ENCODE data around the gene IFRD2. TPM values are rescaled to one million over a fixed set of nuclear protein-coding genes. Genes with fewer than 3 reads are reported as not detected.

IFRD2 gene
- total and polyA plus RNA-seq, 2 of the 13 experiments (the other 11 are each of a cell fraction or from before 2014, with no cell fraction given) = 32.8 to 96.1 TPM

- peak; percentile 41 for TF ChIP-seq ZNF18 (CRISPR knock-in tag; IDR thresholded peaks at IDR 0.05; ENCODE audit: insufficient replicate concordance)
- no peak for TF ChIP-seq LRRFIP1 (CRISPR knock-in tag; conservative IDR thresholded peaks at IDR 0.05)
- TF ChIP-seq DMAP1 (CRISPR knock-in tag; IDR thresholded peaks at IDR 0.05) = peak; percentile 78; the same call in 1 of the 2 replicates
- peak; percentile 97 for TF ChIP-seq MED8 (CRISPR knock-in tag; IDR thresholded peaks at IDR 0.05; ENCODE audit: insufficient replicate concordance)
- peak; percentile 77 for TF ChIP-seq YY1 (IDR thresholded peaks at IDR 0.05; ENCODE audit: insufficient read depth, insufficient replicate concordance, low read depth, low read length)
- no peak for TF ChIP-seq ZNF652 (CRISPR knock-in tag; IDR thresholded peaks at IDR 0.05; ENCODE audit: borderline replicate concordance, low read depth)
- TF ChIP-seq ZFP91 (CRISPR knock-in tag; IDR thresholded peaks at IDR 0.05; ENCODE audit: borderline replicate concordance) = peak; percentile 88
- TF ChIP-seq ZNF616 (CRISPR knock-in tag; IDR thresholded peaks at IDR 0.05; ENCODE audit: low read depth) = no peak
- TF ChIP-seq THAP11 (CRISPR knock-in tag; IDR thresholded peaks at IDR 0.05) = peak; percentile 76
- TF ChIP-seq KLF13 (CRISPR knock-in tag; IDR thresholded peaks at IDR 0.05) = 0 out of 2 replicates have a peak, but pooled peaks have one; percentile 62
- TF ChIP-seq NFE2L1 (CRISPR knock-in tag; IDR thresholded peaks at IDR 0.05; ENCODE audit: borderline replicate concordance) = no peak
- peak; percentile 89; the same call in 1 of the 2 replicates for TF ChIP-seq RELA (CRISPR knock-in tag; IDR thresholded peaks at IDR 0.05)
- TF ChIP-seq ZNF281 (CRISPR knock-in tag; IDR thresholded peaks at IDR 0.05; ENCODE audit: borderline replicate concordance) = peak; percentile 37; the same call in 1 of the 2 replicates
- peak; percentile 45; the same call in 1 of the 2 replicates for TF ChIP-seq POGZ (CRISPR knock-in tag; IDR thresholded peaks at IDR 0.05)
- TF ChIP-seq NBN (conservative IDR thresholded peaks at IDR 0.05) = no peak
- peak; percentile 40; the same call in 1 of the 2 replicates for TF ChIP-seq HNF4G (IDR thresholded peaks at IDR 0.05; ENCODE audit: borderline replicate concordance, low read depth, low read length)
- 0 out of 2 replicates have a peak, but pooled peaks have one; percentile 38 for TF ChIP-seq HNF4G (CRISPR knock-in tag; IDR thresholded peaks at IDR 0.05; ENCODE audit: borderline replicate concordance, low read depth)
- no peak for TF ChIP-seq ZNF251 (CRISPR knock-in tag; IDR thresholded peaks at IDR 0.05)
- peak; percentile 74; the same call in 1 of the 2 replicates for TF ChIP-seq ZNF589 (CRISPR knock-in tag; conservative IDR thresholded peaks at IDR 0.05)
- TF ChIP-seq RAD51 (IDR thresholded peaks at IDR 0.05; ENCODE audit: borderline replicate concordance) = no peak
These were observed 31.9 kb downstream of the IFRD2 start (continued) for GRCh38 chr3:50260027-50260941.

Data from HepG2 (cell line).